K562 (cell line): Measurements from ENCODE around the gene RAB5B. TPM values are rescaled to one million over a fixed set of nuclear protein-coding genes. Genes with fewer than 3 reads are reported as not detected.
A peak's percentile ranks its signal among the peaks of the same experiment; 100 is the strongest.

Experiments used
- ATAC-seq: fragments of 200-7000 bp; cut with Tn5 transposase; 3 replicates; pipeline ENCODE4 v1.9.1; 2020; ENCODE audit warnings: moderate library complexity
- BruUV-seq: library from RNA; stranded (reverse); fragments of 400-500 nt; replicated peaks from 2 replicates; lab custom pipeline; 2021; lab: Mats Ljungman, UMichigan
- CTCF ChIA-PET: fragments of 300-600 bp; formaldehyde crosslinking; extraction: SDS; loops from one replicate; lab custom pipeline; 2021; ENCODE audit warnings: low intra/inter-chr PET ratio; lab: Yijun Ruan, JAX
- POLR2A ChIA-PET: fragments of 300-600, 350-650 bp; sonication (Branson Sonifier 250); formaldehyde crosslinking; extraction: SDS; loops from one replicate; lab custom pipeline; 2021; ENCODE audit warnings: antibody characterized with exemption, inconsistent platforms; lab: Yijun Ruan, JAX
- DNase-seq, 4 experiments: peaks; one replicate each; pipeline versions ENCODE4 v3.0.0 to v3.0.0-alpha.2; 2011 to 2018; ENCODE audit warnings: low spot score in 3 of 4, mixed read lengths in 3 of 4; ENCODE audit errors: extremely low read depth in 1 of 4
- FAIRE-seq: peaks from 2 replicates; lab custom pipeline; 2011; peaks lifted over from hg19 to GRCh38; lab: Jason Lieb, UNC
- H2AFZ ChIP-seq: 2 replicates; pipeline ENCODE4 v1.6.0; 2011; ENCODE audit warnings: low read depth, low read length, control low read depth, inconsistent platforms
- H3K27ac ChIP-seq: fragments of 200-600 bp; 3 replicates; pipeline ENCODE4 v1.8.0; 2011; ENCODE audit warnings: low read depth, mild to moderate bottlenecking, control low read depth, inconsistent platforms, low read length, moderate library complexity, mixed read lengths; ENCODE audit errors: extremely low read depth
- H3K27me3 ChIP-seq, 2 experiments: fragments of 300-600 bp in 1 of 2; 2 replicates in 1 of 2; 3 replicates in 1 of 2; pipeline versions ENCODE4 v1.6.0 to v1.8.0; 2011; ENCODE audit warnings: inconsistent platforms in 2 of 2, low read length in 2 of 2, mild to moderate bottlenecking in 1 of 2, mixed read lengths in 1 of 2, moderate library complexity in 1 of 2; ENCODE audit not compliant: control insufficient read depth in 2 of 2, insufficient read depth in 2 of 2
- H3K36me3 ChIP-seq: fragments of 300-600 bp; 3 replicates; pipeline ENCODE4 v1.8.0; 2011; ENCODE audit warnings: mild to moderate bottlenecking, low read length, inconsistent platforms; ENCODE audit not compliant: control insufficient read depth, insufficient read depth
- H3K4me1 ChIP-seq, 2 experiments: fragments of 200-600 bp in 1 of 2; replicated peaks in 1 of 2; 2 replicates in 1 of 2; 3 replicates in 1 of 2; pipeline versions ENCODE4 v1.5.1 to v1.8.0; 2011; ENCODE audit warnings: inconsistent platforms in 2 of 2, low read length in 2 of 2, mild to moderate bottlenecking in 1 of 2, mixed read lengths in 1 of 2, moderate library complexity in 1 of 2; ENCODE audit not compliant: control insufficient read depth in 2 of 2, insufficient read depth in 2 of 2
- H3K4me2 ChIP-seq: 2 replicates; pipeline ENCODE4 v1.6.1; 2011; ENCODE audit warnings: low read length, control low read depth, inconsistent platforms, mixed read lengths; ENCODE audit not compliant: insufficient read depth
- H3K4me3 ChIP-seq: fragments of 200-600 bp; sonication (generic), shearing (Covaris generic); 2 replicates; pipeline ENCODE4 v1.5.1; 2016; ENCODE audit warnings: control low read depth, inconsistent platforms
- H3K79me2 ChIP-seq: fragments of 200-600 bp; 3 replicates; pipeline ENCODE4 v1.8.0; 2011; ENCODE audit warnings: low read length, inconsistent platforms; ENCODE audit not compliant: control insufficient read depth, insufficient read depth
- H3K9ac ChIP-seq, 2 experiments: 2 replicates each; pipeline versions ENCODE4 v1.6.0 to v1.6.1; 2011; ENCODE audit warnings: low read depth in 2 of 2, low read length in 2 of 2, control low read depth in 1 of 2, inconsistent platforms in 1 of 2, mild to moderate bottlenecking in 1 of 2, mixed read lengths in 1 of 2; ENCODE audit not compliant: insufficient read depth in 1 of 2
- H3K9me1 ChIP-seq: one replicate; pipeline ENCODE4 v1.6.0; 2011; ENCODE audit warnings: inconsistent platforms, mild to moderate bottlenecking, low read length, moderate library complexity; ENCODE audit not compliant: control insufficient read depth, insufficient read depth
- H3K9me3 ChIP-seq: replicated peaks from 2 replicates; pipeline ENCODE4 v1.5.1; 2011; ENCODE audit warnings: low read depth, low read length, inconsistent platforms; ENCODE audit not compliant: control insufficient read depth, insufficient read depth
- H4K20me1 ChIP-seq: replicated peaks from 2 replicates; pipeline ENCODE4 v1.6.1; 2011; ENCODE audit warnings: low read length, inconsistent platforms, mixed read lengths; ENCODE audit not compliant: control insufficient read depth, insufficient read depth
- CCAR2 ChIP-seq: fragments of 200-400 bp; formaldehyde crosslinking; IDR thresholded peaks from 2 replicates; pipeline ENCODE4 v1.6.1; 2017; ENCODE audit warnings: mild to moderate bottlenecking, low read depth, low read length
- COPS2 ChIP-seq: fragments of 450-650 bp; conservative IDR thresholded peaks from 2 replicates; pipeline ENCODE4 v1.6.1; 2016; ENCODE audit warnings: mild to moderate bottlenecking, moderate library complexity
- CREB1 ChIP-seq, 2 experiments: sonication (generic) in 1 of 2; formaldehyde crosslinking in 1 of 2; IDR thresholded peaks; 2 replicates each; pipeline versions ENCODE4 v1.6.1 to v1.8.0; 2012 to 2022; ENCODE audit warnings: inconsistent platforms in 1 of 2, mild to moderate bottlenecking in 1 of 2, missing genetic modification reagents in 1 of 2, moderate library complexity in 1 of 2
- ESRRA ChIP-seq: fragments of 450-650 bp; IDR thresholded peaks from 2 replicates; pipeline ENCODE4 v1.6.1; 2014; ENCODE audit warnings: low read depth, mild to moderate bottlenecking, moderate library complexity, borderline replicate concordance
- ETV5 ChIP-seq: sonication (generic); formaldehyde crosslinking; IDR thresholded peaks from 2 replicates; pipeline ENCODE4 v1.4.0; 2020; ENCODE audit warnings: low read depth, mild to moderate bottlenecking, missing genetic modification reagents
- MAZ ChIP-seq, 2 experiments: fragments of 450-650 bp in 1 of 2; sonication (generic) in 1 of 2; formaldehyde crosslinking; IDR thresholded peaks in 1 of 2; conservative IDR thresholded peaks in 1 of 2; 2 replicates each; pipeline versions ENCODE4 v1.4.0 to v1.5.0; 2020; ENCODE audit warnings: mild to moderate bottlenecking in 1 of 2, missing genetic modification reagents in 1 of 2
- NCOA2 ChIP-seq, 2 experiments: fragments of 450-650 bp; IDR thresholded peaks; 2 replicates each; pipeline ENCODE4 v1.6.1; 2018; ENCODE audit warnings: mild to moderate bottlenecking in 2 of 2, moderate library complexity in 1 of 2; ENCODE audit not compliant: partially characterized antibody in 2 of 2
- PRMT5 ChIP-seq: sonication (generic); formaldehyde crosslinking; IDR thresholded peaks from 2 replicates; pipeline ENCODE4 v1.5.0; 2020; ENCODE audit warnings: missing genetic modification reagents
- RBM17 ChIP-seq: fragments of 200-400 bp; formaldehyde crosslinking; IDR thresholded peaks from 2 replicates; pipeline ENCODE4 v1.6.1; 2017; ENCODE audit warnings: low read depth, mild to moderate bottlenecking, low read length, borderline replicate concordance
- RUNX1 ChIP-seq: sonication (generic); IDR thresholded peaks from 2 replicates; pipeline ENCODE4 v1.6.1; 2016; ENCODE audit warnings: antibody characterized with exemption, low read depth
- SP1 ChIP-seq: sonication (generic); formaldehyde crosslinking; IDR thresholded peaks from 2 replicates; pipeline ENCODE4 v1.8.1; 2022; ENCODE audit warnings: mild to moderate bottlenecking, missing genetic modification reagents
- ZC3H11A ChIP-seq: IDR thresholded peaks from 2 replicates; pipeline ENCODE4 v1.6.1; 2012; ENCODE audit warnings: low read depth, low read length, improper control_type of control experiment
- ZC3H4 ChIP-seq: sonication (generic); formaldehyde crosslinking; IDR thresholded peaks from 2 replicates; pipeline ENCODE4 v1.9.0; 2021; ENCODE audit warnings: missing genetic modification reagents, borderline replicate concordance
- ZNF165 ChIP-seq: fragments of 250-450 bp; sonication (Bioruptor Pico); IDR thresholded peaks from 2 replicates; pipeline ENCODE4 v1.4.0; 2020; ENCODE audit warnings: borderline replicate concordance
- ZNF184 ChIP-seq: sonication (generic); formaldehyde crosslinking; IDR thresholded peaks from 2 replicates; pipeline ENCODE4 v1.5.0; 2020; ENCODE audit warnings: missing genetic modification reagents
- WGBS: fragments of 100-300 bp; shearing (Covaris generic); methylation state at CpG from one replicate; pipeline ENCODE4 v1.1.6; 2016; ENCODE audit warnings: low coverage, mixed read lengths; ENCODE audit not compliant: insufficient coverage; ENCODE audit errors: missing lambda C conversion rate; 5-methylcytosine and 5-hydroxymethylcytosine counted together
- in situ Hi-C: fragments of 300-500 bp; cut with MboI; formaldehyde crosslinking; loops from 4 replicates; pipeline ENCODE4 v1.15.0; 2018; ENCODE audit warnings: inconsistent platforms, mixed read lengths
- intact Hi-C: fragments of 100-400 bp; cut with micrococcal nuclease; formaldehyde crosslinking; loops from 2 replicates; pipeline ENCODE4 v1.14.2; 2022
- polyA plus RNA-seq, 8 experiments: library from polyadenylated mRNA; depleted of rRNA in 4 of 8; stranded (reverse) in 5 of 8; unstranded in 3 of 8; fragments of >200 nt; fragmentation: Nextera tagmentation in 2 of 8; fragmentation: Illumina TruSeq in 1 of 8; extraction: Ambion mirVana in 2 of 8; extraction: Trizol in 1 of 8; gene quantifications; 2 replicates each; pipeline versions ENCODE4 v1.2.1 to v1.2.3, GENCODE V29; 2011 to 2014; ENCODE audit warnings: inconsistent platforms in 1 of 8, missing spikeins in 1 of 8
- total RNA-seq, 7 experiments: library from RNA; depleted of rRNA in 6 of 7; stranded (reverse); fragments of >200 nt in 6 of 7; fragmentation: Illumina TruSeq in 2 of 7; extraction: Trizol in 2 of 7; gene quantifications; 2 replicates each; pipeline versions ENCODE4 v1.2.1 to v1.2.3, GENCODE V29; 2011 to 2021; ENCODE audit warnings: low replicate concordance in 1 of 7
- TF ChIP-seq, protein P1 (sequence below), 3 experiments: fragments of 200-800 bp in 1 of 3; sonication (Bioruptor generic) in 1 of 3; sonication (generic) in 1 of 3; formaldehyde crosslinking in 1 of 3; IDR thresholded peaks; 2 replicates each; pipeline versions ENCODE4 v1.6.1 to v1.8.0; 2016 to 2022; ENCODE audit warnings: mild to moderate bottlenecking in 2 of 3, missing compliant biosample characterization in 2 of 3, missing genetic modification characterization in 2 of 3, missing genetic modification reagents in 1 of 3
- TF ChIP-seq, protein P2 (sequence below): sonication (generic); formaldehyde crosslinking; IDR thresholded peaks from 2 replicates; pipeline ENCODE4 v1.8.0; 2022; ENCODE audit warnings: mild to moderate bottlenecking, missing genetic modification reagents

Gene RAB5B
- total and polyA plus RNA-seq, 9 of the 15 experiments (the other 6 are each of a cell fraction or from before 2014, with no cell fraction given) = 6.8 to 73.8 (median 25.2) TPM

DNA sequence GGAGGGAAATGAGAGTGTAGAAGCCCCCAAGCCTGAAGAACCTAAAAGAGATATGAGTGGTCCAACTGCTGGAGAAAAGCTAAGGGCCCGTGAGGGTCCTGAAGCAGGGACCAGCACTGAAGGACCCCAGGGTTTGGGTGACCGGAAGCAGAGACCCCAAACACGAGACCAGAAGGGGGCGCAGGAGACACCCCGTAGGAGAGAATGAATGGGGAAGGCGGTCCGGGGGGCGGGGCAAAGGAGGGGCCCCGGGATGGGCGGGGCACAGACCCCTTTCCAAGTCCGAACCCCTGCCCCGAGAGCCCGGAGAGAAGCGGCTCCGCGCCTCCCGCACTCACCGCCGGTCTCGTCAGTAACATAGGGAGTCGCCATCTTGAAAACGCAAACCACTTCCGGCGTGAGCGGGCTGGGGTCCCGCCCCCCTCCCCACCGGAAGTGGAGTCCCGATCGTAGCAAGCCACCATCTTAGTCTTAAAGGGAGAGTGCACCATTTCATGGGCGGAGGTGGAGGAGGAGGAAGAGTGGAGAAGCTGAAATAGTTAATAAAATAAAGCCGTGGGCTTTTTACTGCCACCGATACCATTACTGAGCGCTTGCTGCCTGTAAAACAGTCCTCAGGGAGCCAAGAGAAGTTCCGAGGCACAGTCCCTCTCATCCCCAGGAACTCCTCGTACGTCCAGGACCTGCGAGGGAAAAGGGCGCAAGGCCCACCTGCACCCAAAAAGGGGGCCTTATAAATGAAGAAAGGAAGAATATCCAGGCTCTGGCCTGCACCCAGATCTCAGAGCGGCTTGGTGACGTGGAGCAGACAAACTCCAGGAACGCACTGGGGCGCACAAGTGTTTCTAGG, 46.9 kb upstream of the RAB5B start:
- 1% methylated on average over 30 of the region's 42 CpGs for WGBS
- Histone ChIP-seq H4K20me1 (no peaks in the 10 kb centered on the region), H3K9ac (peak overlapping the region; percentile 94 to 99), H3K4me1 (peaks cover 21 to 27% of the 10 kb centered on the region in 2 experiments; a peak in 4 of 5 replicates), H3K4me2 (peak overlapping the region; percentile 91), H2AFZ (peak overlapping the region; percentile 93), H3K9me1 (no peaks in the 10 kb centered on the region), H3K79me2 (peaks cover 64% of the 10 kb centered on the region), H3K4me3 (peak overlapping the region; percentile 69), H3K27me3 (no peaks in the 10 kb centered on the region), H3K36me3 (peaks cover 30% of the 10 kb centered on the region), H3K9me3 (no peaks in the 10 kb centered on the region), H3K27ac (peak overlapping the region; percentile 95)
- BruUV-seq = TSS peak; percentile 86
- DNase-seq (peak; percentile 96 to 98 (median 97)), ATAC-seq (peak; percentile 81), FAIRE-seq (peak; percentile 84)
- intact Hi-C loops = loop anchor here (2.0 to 5.0 kb wide), 4 partner anchors 45 to 184 kb away; partner anchors contain the start of genes GDF11, RAB5B, RPS26 and SARNP
- in situ Hi-C loops = no loop called here
- CTCF ChIA-PET = interaction anchor here (0.6 kb wide), 1 partner anchor 112 kb away, joined by 4 read pairs; no protein-coding TSS in a partner anchor
- POLR2A ChIA-PET = interaction anchor here (0.6 to 3.8 kb wide), 27 partner anchors 9 to 1802 kb away, joined by 3 to 26 read pairs (median 4); partner anchors contain the start of genes DNAJC14, ORMDL2, RAB5B and SARNP
- TF ChIP-seq RUNX1 = no peak
- no peak for TF ChIP-seq CCAR2
- no peak for TF ChIP-seq NCOA2 (IDR thresholded peaks at IDR 0.05; ENCODE audit: partially characterized antibody in 2 of 2)
- TF ChIP-seq PRMT5 (CRISPR knock-in tag) = no peak
- no peak for TF ChIP-seq ZNF184 (CRISPR knock-in tag)
- peak; percentile 95 for TF ChIP-seq ETV5 (CRISPR knock-in tag)
- TF ChIP-seq, protein P1, sequence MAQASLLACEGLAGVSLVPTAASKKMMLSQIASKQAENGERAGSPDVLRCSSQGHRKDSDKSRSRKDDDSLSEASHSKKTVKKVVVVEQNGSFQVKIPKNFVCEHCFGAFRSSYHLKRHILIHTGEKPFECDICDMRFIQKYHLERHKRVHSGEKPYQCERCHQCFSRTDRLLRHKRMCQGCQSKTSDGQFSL (CRISPR knock-in tag; IDR thresholded peaks at IDR 0.05) = no peak
- TF ChIP-seq, protein P1 (tag; IDR thresholded peaks at IDR 0.05) = no peak
- no peak for TF ChIP-seq CREB1 (IDR thresholded peaks at IDR 0.05)
- TF ChIP-seq CREB1 (CRISPR knock-in tag; IDR thresholded peaks at IDR 0.05) = peak; percentile 44; the same call in 1 of the 2 replicates
- TF ChIP-seq ZC3H4 (CRISPR knock-in tag) = peak; percentile 28; the same call in 1 of the 2 replicates
- TF ChIP-seq SP1 = peak; percentile 46
- TF ChIP-seq RBM17 = no peak
- TF ChIP-seq, protein P2, sequence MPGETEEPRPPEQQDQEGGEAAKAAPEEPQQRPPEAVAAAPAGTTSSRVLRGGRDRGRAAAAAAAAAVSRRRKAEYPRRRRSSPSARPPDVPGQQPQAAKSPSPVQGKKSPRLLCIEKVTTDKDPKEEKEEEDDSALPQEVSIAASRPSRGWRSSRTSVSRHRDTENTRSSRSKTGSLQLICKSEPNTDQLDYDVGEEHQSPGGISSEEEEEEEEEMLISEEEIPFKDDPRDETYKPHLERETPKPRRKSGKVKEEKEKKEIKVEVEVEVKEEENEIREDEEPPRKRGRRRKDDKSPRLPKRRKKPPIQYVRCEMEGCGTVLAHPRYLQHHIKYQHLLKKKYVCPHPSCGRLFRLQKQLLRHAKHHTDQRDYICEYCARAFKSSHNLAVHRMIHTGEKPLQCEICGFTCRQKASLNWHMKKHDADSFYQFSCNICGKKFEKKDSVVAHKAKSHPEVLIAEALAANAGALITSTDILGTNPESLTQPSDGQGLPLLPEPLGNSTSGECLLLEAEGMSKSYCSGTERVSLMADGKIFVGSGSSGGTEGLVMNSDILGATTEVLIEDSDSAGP (CRISPR knock-in tag) = peak; percentile 97
- TF ChIP-seq ZC3H11A = no peak
- peak; percentile 46; the same call in 1 of the 2 replicates for TF ChIP-seq ESRRA
- peak; percentile 50 to 63; a peak in 3 of 4 replicates for TF ChIP-seq MAZ (CRISPR knock-in tag; conservative IDR thresholded peaks at IDR 0.05 in 1 of 2, IDR thresholded peaks at IDR 0.05 in 1 of 2)
- TF ChIP-seq ZNF165 (CRISPR knock-in tag) = no peak
- TF ChIP-seq COPS2 = no peak
